ENCODE data around the gene KRT25. TPM values are rescaled to one million over a fixed set of nuclear protein-coding genes. Genes with fewer than 3 reads are reported as not detected.

KRT25 gene
- total and polyA plus RNA-seq, 2 of the 13 experiments (the other 11 are each of a cell fraction or from before 2014, with no cell fraction given), result not detected

DNA sequence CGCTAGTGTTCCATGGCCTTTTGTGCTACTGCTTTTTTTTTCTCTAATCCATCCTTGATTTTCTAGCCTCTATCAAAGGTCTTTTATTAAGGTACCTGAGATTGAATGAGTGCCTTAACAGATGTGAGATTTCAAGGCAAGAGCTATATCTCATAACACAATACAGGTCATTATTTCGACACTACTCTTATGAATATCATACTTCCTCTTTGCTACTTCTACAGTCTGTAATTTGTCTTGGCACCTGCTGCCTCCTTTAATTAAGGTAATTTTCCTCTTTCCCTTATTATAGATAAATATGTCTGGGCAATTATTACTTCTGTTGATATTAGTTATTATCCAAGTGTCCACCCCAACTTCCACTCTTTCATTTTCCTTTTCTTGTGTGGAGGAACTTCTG lies 39.3 kb upstream of the KRT25 start:
- DNase-seq (ENCODE audit: low spot score) (no peak), FAIRE-seq (no peak), ATAC-seq (no peak)
- Histone ChIP-seq H2AFZ (ENCODE audit: low read length) (no peak overlapping the region), H3K9me3 (ENCODE audit: low read length) (no peaks in the 10 kb centered on the region), H3K36me3 (replicated peaks in 1 of 2; ENCODE audit: control insufficient read depth in 1 of 2, insufficient read depth in 2 of 2, low read length in 2 of 2) (no peaks in the 10 kb centered on the region), H3K4me2 (ENCODE audit: low read depth, low read length) (no peak overlapping the region), H4K20me1 (ENCODE audit: insufficient read depth, low read length) (no peaks in the 10 kb centered on the region), H3K27me3 (ENCODE audit: control insufficient read depth in 1 of 2, insufficient read depth in 2 of 2, low read length in 2 of 2) (peaks cover 0 to 31% of the 10 kb centered on the region in 2 experiments; a peak in 3 of 5 replicates), H3K4me1 (ENCODE audit: insufficient read depth, low read length) (no peaks in the 10 kb centered on the region), H3K4me3 (replicated peaks in 1 of 3; ENCODE audit: insufficient read depth in 1 of 3, low read depth in 2 of 3, low read length in 3 of 3) (no peak overlapping the region), H3K9ac (ENCODE audit: insufficient read depth, low read depth, low read length) (no peak overlapping the region), H3K79me2 (ENCODE audit: insufficient read depth, low read length) (no peaks in the 10 kb centered on the region), H3K27ac (ENCODE audit: extremely low read length, insufficient read depth, low read length) (no peak overlapping the region)
- no peak for TF ChIP-seq ZNF160 (CRISPR knock-in tag; IDR thresholded peaks at IDR 0.05)
- no peak for TF ChIP-seq SCMH1 (CRISPR knock-in tag; IDR thresholded peaks at IDR 0.05; ENCODE audit: borderline replicate concordance)
- no peak for TF ChIP-seq ZNF607 (CRISPR knock-in tag; IDR thresholded peaks at IDR 0.05; ENCODE audit: borderline replicate concordance)
- TF ChIP-seq, protein P1, sequence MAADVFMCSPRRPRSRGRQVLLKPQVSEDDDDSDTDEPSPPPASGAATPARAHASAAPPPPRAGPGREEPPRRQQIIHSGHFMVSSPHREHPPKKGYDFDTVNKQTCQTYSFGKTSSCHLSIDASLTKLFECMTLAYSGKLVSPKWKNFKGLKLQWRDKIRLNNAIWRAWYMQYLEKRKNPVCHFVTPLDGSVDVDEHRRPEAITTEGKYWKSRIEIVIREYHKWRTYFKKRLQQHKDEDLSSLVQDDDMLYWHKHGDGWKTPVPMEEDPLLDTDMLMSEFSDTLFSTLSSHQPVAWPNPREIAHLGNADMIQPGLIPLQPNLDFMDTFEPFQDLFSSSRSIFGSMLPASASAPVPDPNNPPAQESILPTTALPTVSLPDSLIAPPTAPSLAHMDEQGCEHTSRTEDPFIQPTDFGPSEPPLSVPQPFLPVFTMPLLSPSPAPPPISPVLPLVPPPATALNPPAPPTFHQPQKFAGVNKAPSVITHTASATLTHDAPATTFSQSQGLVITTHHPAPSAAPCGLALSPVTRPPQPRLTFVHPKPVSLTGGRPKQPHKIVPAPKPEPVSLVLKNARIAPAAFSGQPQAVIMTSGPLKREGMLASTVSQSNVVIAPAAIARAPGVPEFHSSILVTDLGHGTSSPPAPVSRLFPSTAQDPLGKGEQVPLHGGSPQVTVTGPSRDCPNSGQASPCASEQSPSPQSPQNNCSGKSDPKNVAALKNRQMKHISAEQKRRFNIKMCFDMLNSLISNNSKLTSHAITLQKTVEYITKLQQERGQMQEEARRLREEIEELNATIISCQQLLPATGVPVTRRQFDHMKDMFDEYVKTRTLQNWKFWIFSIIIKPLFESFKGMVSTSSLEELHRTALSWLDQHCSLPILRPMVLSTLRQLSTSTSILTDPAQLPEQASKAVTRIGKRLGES (CRISPR knock-in tag; IDR thresholded peaks at IDR 0.05; ENCODE audit: borderline replicate concordance), result no peak
- TF ChIP-seq KLF11 (CRISPR knock-in tag; IDR thresholded peaks at IDR 0.05), result no peak
- TF ChIP-seq, protein P2, sequence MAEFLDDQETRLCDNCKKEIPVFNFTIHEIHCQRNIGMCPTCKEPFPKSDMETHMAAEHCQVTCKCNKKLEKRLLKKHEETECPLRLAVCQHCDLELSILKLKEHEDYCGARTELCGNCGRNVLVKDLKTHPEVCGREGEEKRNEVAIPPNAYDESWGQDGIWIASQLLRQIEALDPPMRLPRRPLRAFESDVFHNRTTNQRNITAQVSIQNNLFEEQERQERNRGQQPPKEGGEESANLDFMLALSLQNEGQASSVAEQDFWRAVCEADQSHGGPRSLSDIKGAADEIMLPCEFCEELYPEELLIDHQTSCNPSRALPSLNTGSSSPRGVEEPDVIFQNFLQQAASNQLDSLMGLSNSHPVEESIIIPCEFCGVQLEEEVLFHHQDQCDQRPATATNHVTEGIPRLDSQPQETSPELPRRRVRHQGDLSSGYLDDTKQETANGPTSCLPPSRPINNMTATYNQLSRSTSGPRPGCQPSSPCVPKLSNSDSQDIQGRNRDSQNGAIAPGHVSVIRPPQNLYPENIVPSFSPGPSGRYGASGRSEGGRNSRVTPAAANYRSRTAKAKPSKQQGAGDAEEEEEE (CRISPR knock-in tag; IDR thresholded peaks at IDR 0.05; ENCODE audit: borderline replicate concordance), result no peak
- TF ChIP-seq JUND (CRISPR knock-in tag; IDR thresholded peaks at IDR 0.05), result no peak
- TF ChIP-seq ZNF556 (CRISPR knock-in tag; IDR thresholded peaks at IDR 0.05; ENCODE audit: borderline replicate concordance), result no peak
- TF ChIP-seq ZNF788 (CRISPR knock-in tag; IDR thresholded peaks at IDR 0.05; ENCODE audit: borderline replicate concordance), result no peak
- intact Hi-C loops (cut with micrococcal nuclease; ENCODE audit: unreplicated experiment), result no loop called here
- 47% methylated on average over 2 of the region's 2 CpGs for WGBS (ENCODE audit: low lambda C conversion rate)
- ChIA-PET CTCF (ENCODE audit: low intra/inter-chr PET ratio, low total read pairs) (no interaction called here), POLR2A (no interaction called here)
- in situ Hi-C loops (cut with HindIII; ENCODE audit: extremely low pct_ligation_motif_present, low pct_unique_long_range_greater_than_20kb), result loop anchor here (5.0 kb wide), 1 partner anchor 177 kb away; no protein-coding TSS in a partner anchor
- no TSS peak for BruUV-seq (replicated peaks)

All from HepG2 (cell line).